Prostate gland (tissue), 2 donors: Measurements from ENCODE around the gene ALG1L2.
"Not testable (repeated sequence)": the region's sequence is repeated elsewhere in the genome, so short reads cannot be mapped to it uniquely, and the experiment has no call there.

Experiments used
- POLR2A ChIP-seq: fragments of 450-650 bp; IDR thresholded peaks from one replicate; pipeline ENCODE4 v1.6.1; 2016; ENCODE audit warnings: antibody characterized with exemption, mild to moderate bottlenecking
- POLR2AphosphoS5 ChIP-seq: sonication (generic); formaldehyde crosslinking; IDR thresholded peaks from one replicate; pipeline ENCODE4 v1.6.1; 2017; ENCODE audit warnings: antibody characterized with exemption
- TF ChIP-seq, protein P1 (sequence below), 4 experiments: fragments of 200-600 bp in 2 of 4; fragments of 450-650 bp in 2 of 4; sonication (generic) in 2 of 4; IDR thresholded peaks; 1 replicate in 3 of 4; 2 replicates in 1 of 4; pipeline ENCODE4 v1.5.1; 2016 to 2019; ENCODE audit warnings: antibody characterized with exemption in 4 of 4, mild to moderate bottlenecking in 2 of 4, moderate library complexity in 2 of 4

DNA sequence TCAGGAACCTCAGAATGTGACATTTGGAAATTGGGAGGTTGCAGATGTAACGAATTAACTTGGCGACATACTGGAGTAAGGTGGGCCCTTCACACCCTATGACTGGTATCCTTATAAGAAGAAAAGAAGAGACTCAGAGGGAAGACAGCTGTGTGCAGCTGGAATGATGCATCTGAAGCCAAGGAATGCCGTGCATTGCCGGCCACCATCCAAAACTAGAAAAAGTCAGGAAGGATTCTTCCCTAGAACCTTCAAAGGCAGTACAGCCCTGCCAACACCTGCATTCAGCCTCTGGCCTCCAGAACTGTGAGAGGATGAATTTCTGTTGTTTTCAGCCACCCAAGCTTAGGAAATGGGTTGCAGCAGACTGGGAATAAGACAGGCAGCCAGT, 23.4 kb upstream of the ALG1L2 start:
- not testable (repeated sequence) for TF ChIP-seq POLR2AphosphoS5, POLR2A
- TF ChIP-seq, protein P1, sequence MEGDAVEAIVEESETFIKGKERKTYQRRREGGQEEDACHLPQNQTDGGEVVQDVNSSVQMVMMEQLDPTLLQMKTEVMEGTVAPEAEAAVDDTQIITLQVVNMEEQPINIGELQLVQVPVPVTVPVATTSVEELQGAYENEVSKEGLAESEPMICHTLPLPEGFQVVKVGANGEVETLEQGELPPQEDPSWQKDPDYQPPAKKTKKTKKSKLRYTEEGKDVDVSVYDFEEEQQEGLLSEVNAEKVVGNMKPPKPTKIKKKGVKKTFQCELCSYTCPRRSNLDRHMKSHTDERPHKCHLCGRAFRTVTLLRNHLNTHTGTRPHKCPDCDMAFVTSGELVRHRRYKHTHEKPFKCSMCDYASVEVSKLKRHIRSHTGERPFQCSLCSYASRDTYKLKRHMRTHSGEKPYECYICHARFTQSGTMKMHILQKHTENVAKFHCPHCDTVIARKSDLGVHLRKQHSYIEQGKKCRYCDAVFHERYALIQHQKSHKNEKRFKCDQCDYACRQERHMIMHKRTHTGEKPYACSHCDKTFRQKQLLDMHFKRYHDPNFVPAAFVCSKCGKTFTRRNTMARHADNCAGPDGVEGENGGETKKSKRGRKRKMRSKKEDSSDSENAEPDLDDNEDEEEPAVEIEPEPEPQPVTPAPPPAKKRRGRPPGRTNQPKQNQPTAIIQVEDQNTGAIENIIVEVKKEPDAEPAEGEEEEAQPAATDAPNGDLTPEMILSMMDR (IDR thresholded peaks at IDR 0.05), result not testable (repeated sequence)
